Psoas muscle (tissue), 8 donors: ENCODE data around the gene ADGRD1. TPM values are rescaled to one million over a fixed set of nuclear protein-coding genes. Genes with fewer than 3 reads are reported as not detected.

Experiments used
- ATAC-seq, 4 donors: fragments of 200-7000 bp; cut with Tn5 transposase; one replicate each; pipeline ENCODE4 v1.9.1; 2020; ENCODE audit warnings: moderate library complexity in 3 of 4, mild to moderate bottlenecking in 2 of 4
- DNase-seq, 2 donors: peaks; one replicate each; pipeline ENCODE4 v3.0.0-alpha.2; 2020
- H3K27ac ChIP-seq: fragments of 200-600 bp; one replicate; pipeline ENCODE4 v1.8.0; 2022
- H3K27me3 ChIP-seq, 3 donors: fragments of 200-600 bp in 1 of 3; one replicate each; pipeline versions ENCODE4 v1.6.1 to v1.8.0; 2013 to 2022; ENCODE audit warnings: low read length in 2 of 3, mild to moderate bottlenecking in 2 of 3, moderate library complexity in 1 of 3; ENCODE audit not compliant: insufficient read depth in 3 of 3
- H3K36me3 ChIP-seq, 2 donors: fragments of 200-600 bp in 1 of 2; one replicate each; pipeline versions ENCODE4 v1.6.1 to v1.8.0; 2013 to 2022; ENCODE audit warnings: low read depth in 1 of 2, mild to moderate bottlenecking in 1 of 2, moderate library complexity in 1 of 2; ENCODE audit not compliant: insufficient read depth in 1 of 2
- H3K4me1 ChIP-seq: fragments of 200-600 bp; one replicate; pipeline ENCODE4 v1.8.0; 2022
- H3K4me3 ChIP-seq: fragments of 200-600 bp; one replicate; pipeline ENCODE4 v1.8.0; 2022; ENCODE audit warnings: mild to moderate bottlenecking
- H3K9me3 ChIP-seq: fragments of 200-600 bp; one replicate; pipeline ENCODE4 v1.8.0; 2022
- WGBS, 3 donors: extraction: QIAGEN DNeasy Blood & Tissue Kit; methylation state at CpG; one replicate each; pipeline versions ENCODE4 v1.1.6 to v1.1.7; 2013; 5-methylcytosine and 5-hydroxymethylcytosine counted together
- intact Hi-C, 2 donors: fragments of 100-400 bp; cut with DNase I; formaldehyde crosslinking; loops; one replicate each; pipeline versions ENCODE4 v1.11.0 to v1.14.2; 2022
- polyA plus RNA-seq, 3 donors: library from polyadenylated mRNA; stranded (reverse); fragments of 200-250 nt; gene quantifications; one replicate each; pipeline ENCODE4 v1.2.3, GENCODE V29; 2013
- total RNA-seq, 4 donors: library from RNA; stranded (reverse); fragmentation: NEBNext Ultra II Directional in 2 of 4; extraction: Animal tissue kit (Norgen Biotek cat#: 25700) in 2 of 4; gene quantifications; one replicate each; pipeline versions ENCODE4 v1.2.1 to v1.2.4, GENCODE V29; 2021 to 2023
- TF ChIP-seq, protein P1 (sequence below): fragments of 200-600 bp; IDR thresholded peaks from one replicate; pipeline ENCODE4 v1.8.0; 2022; ENCODE audit warnings: antibody characterized with exemption
- donor health status: healthy with polysubstance abuse.
- donor health status: DM: no; HTN: no; CAD: no; lungs with moderate emphysema.
- donor health status: Bipolar disorder and iron deficiency.
- donor health status: healthy.
- donor health status: DM: yes; HTN: yes; CAD: no.
- donor health status: DM: no; HTN: no; CAD: no.
- donor health status: DM: no; HTN: no; CAD: no.
- donor health status: DM: yes; HTN: yes; CAD: no.

Gene ADGRD1
- total and polyA plus RNA-seq, 7 donors = 2.1 to 11.6 (median 3.6) TPM

DNA sequence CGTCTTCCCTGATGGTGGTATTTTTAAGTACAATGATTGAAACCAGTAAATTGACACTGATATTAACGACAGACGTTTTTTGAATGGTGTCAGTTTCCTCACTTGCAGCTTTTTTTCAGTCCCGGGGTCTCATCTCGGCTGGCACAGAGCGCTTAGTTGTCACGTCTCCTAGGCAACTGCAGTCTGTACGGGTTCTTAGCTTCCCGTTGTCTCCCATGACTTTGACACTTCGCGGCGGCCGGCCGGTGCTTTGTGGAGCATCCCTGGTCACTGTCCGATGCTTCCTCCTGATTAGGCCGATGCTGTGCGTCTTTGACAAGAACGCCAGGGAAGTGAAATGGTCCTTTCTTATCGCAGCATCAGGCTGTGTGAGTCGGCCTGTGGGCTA, 67.4 kb downstream of the ADGRD1 start:
- Histone ChIP-seq H3K4me3 (no peak overlapping the region), H3K9me3 (no peaks in the 10 kb centered on the region), H3K27me3 (no peaks in the 10 kb centered on the region), H3K4me1 (no peaks in the 10 kb centered on the region), H3K27ac (no peak overlapping the region), H3K36me3 (no peaks in the 10 kb centered on the region)
- no peak for ATAC-seq
- 73 to 79% (median 76%) methylated on average over 20 of the region's 20 CpGs for WGBS, 3 donors
- TF ChIP-seq, protein P1, sequence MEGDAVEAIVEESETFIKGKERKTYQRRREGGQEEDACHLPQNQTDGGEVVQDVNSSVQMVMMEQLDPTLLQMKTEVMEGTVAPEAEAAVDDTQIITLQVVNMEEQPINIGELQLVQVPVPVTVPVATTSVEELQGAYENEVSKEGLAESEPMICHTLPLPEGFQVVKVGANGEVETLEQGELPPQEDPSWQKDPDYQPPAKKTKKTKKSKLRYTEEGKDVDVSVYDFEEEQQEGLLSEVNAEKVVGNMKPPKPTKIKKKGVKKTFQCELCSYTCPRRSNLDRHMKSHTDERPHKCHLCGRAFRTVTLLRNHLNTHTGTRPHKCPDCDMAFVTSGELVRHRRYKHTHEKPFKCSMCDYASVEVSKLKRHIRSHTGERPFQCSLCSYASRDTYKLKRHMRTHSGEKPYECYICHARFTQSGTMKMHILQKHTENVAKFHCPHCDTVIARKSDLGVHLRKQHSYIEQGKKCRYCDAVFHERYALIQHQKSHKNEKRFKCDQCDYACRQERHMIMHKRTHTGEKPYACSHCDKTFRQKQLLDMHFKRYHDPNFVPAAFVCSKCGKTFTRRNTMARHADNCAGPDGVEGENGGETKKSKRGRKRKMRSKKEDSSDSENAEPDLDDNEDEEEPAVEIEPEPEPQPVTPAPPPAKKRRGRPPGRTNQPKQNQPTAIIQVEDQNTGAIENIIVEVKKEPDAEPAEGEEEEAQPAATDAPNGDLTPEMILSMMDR = no peak
- no peak for DNase-seq
- intact Hi-C loops = no loop called here

DNA sequence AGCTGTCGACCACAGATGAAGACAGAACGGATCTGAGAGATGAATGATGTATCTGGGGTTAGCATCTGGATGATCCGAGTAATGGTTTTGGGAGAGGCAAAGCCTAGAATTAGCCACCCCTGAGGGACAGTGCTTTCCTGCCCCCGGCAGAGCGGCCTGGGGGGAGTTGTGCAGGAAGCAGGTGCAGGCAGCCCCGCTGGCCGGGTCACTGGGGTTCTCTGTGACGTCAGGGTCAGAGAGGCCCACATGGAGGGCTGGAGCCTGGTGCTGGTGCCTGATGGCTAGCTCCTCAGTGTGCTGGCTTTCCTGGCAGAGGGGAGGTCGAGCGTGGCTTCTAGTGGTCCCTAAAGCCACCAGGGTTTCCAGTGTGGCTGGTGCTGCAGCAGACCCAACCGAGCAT, 70.3 kb downstream of the ADGRD1 start:
- DNase-seq = no peak
- intact Hi-C loops = no loop called here
- TF ChIP-seq, protein P1 = no peak
- Histone ChIP-seq H3K27ac (no peak overlapping the region), H3K4me1 (no peaks in the 10 kb centered on the region), H3K9me3 (no peaks in the 10 kb centered on the region), H3K27me3 (no peaks in the 10 kb centered on the region), H3K4me3 (no peak overlapping the region), H3K36me3 (no peaks in the 10 kb centered on the region)
- 53 to 72% (median 63%) methylated on average over 11 of the region's 11 CpGs for WGBS, 3 donors
- no peak for ATAC-seq

DNA sequence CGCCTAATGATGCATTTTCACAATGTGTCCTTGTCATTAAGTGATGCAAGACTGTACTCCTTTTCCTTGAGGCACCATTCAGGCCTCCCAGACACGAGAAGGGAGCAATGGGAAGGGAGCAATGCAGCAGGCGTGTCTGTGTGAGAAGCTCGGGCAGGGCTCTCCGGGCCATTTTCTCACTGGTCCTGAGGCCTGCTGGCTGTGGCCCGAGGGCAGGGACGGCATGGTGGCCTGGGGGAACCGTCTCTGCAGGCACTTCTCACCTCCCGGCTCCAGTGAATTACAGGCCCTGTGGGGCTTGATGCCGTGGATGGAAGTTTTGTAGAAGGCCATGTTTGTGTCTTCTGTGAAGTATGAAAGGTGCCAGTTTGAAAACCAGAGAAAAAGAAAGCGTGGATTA, 71.0 kb downstream of the ADGRD1 start:
- H3K4me1 ChIP-seq = no peaks in the 10 kb centered on the region
- intact Hi-C loops = no loop called here
- DNase-seq (no peak), ATAC-seq (no peak)
- no peaks in the 10 kb centered on the region for H3K9me3 ChIP-seq
- H3K4me3 ChIP-seq = no peak overlapping the region
- 77 to 86% (median 81%) methylated on average over 11 of the region's 11 CpGs for WGBS, 3 donors
- H3K36me3 ChIP-seq = no peaks in the 10 kb centered on the region
- TF ChIP-seq, protein P1 = no peak
- no peak overlapping the region for H3K27ac ChIP-seq
- H3K27me3 ChIP-seq = no peaks in the 10 kb centered on the region

DNA sequence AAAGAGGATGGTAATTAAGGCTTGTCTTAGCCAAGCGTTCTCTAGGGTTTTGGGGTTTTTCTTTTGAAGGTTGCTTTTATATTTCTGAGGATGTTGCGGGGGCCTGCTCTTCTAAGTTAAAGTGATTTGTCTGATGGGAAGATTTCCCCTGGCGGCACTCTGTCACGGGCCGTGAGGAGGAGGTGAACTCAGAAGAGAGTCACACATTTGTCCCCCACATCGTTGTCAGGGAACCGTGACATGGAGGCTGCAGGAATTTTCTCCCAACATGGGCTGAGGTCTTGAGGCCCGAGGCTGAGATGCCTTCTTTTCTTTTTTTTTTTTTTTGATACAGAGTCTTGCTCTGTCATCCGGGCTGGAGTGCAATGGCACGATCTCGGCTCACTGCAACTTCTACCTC, 71.5 kb downstream of the ADGRD1 start:
- H3K36me3 ChIP-seq = no peaks in the 10 kb centered on the region
- H3K9me3 ChIP-seq = no peaks in the 10 kb centered on the region
- no peak overlapping the region for H3K4me3 ChIP-seq
- no peak overlapping the region for H3K27ac ChIP-seq
- no peaks in the 10 kb centered on the region for H3K4me1 ChIP-seq
- TF ChIP-seq, protein P1 = no peak
- DNase-seq = no peak
- H3K27me3 ChIP-seq = no peaks in the 10 kb centered on the region
- no peak for ATAC-seq
- intact Hi-C loops = no loop called here
- WGBS, 3 donors = 76 to 79% (median 78%) methylated on average over 11 of the region's 11 CpGs

DNA sequence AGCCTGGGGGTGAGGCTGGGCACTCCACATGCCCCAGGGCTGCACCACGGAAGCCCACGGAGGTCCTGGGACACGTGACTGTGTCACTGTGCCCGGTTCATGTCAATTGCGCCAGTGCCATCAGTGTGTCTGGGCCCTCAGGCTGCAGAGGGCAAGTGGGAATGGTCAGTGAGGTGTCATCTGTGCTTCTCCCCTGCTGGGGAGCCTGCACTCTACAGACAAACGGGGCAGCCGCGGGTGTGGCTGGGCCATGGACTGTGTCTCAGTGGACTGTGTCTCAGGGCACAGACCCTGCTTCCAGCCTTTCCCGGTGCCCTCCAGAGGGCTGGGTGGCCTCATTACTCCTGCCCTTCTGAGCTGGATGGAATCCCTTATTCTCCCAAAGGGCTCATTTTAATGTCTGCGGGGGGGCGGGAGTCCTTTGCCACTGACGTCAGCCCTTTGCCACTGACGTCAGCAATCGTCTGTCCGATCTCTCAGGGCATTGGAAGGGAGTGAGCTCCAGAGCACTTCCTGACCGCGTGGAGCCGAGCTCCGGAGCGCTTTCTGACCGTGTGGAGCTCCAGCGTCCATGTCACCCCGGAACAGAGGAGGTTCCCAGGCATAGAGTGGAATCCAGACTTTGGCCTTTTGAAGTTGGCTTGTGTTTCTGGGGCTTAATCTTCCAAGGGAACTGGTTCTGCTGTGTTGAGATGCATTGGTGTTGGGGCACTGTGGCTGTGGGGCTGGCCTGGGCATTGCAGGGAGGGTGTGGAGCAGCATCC, 72.4 kb downstream of the ADGRD1 start:
- Histone ChIP-seq H3K9me3 (no peaks in the 10 kb centered on the region), H3K27me3 (peaks cover 0 to 1% (median 0%) of the 10 kb centered on the region in 3 donors), H3K27ac (no peak overlapping the region), H3K4me3 (no peak overlapping the region), H3K4me1 (no peaks in the 10 kb centered on the region), H3K36me3 (no peaks in the 10 kb centered on the region)
- TF ChIP-seq, protein P1 = no peak
- DNase-seq (no peak), ATAC-seq (peak in 1 of 4 donors; percentile 22)
- intact Hi-C loops = no loop called here
- WGBS, 3 donors = 58 to 74% (median 72%) methylated on average over 23 of the region's 23 CpGs
